Measurements from ENCODE around the gene ZNF185. TPM values are rescaled to one million over a fixed set of nuclear protein-coding genes. Genes with fewer than 3 reads are reported as not detected.

Gene ZNF185
- total RNA-seq, 1 donor from 2014 or later: 25.3 TPM

DNA sequence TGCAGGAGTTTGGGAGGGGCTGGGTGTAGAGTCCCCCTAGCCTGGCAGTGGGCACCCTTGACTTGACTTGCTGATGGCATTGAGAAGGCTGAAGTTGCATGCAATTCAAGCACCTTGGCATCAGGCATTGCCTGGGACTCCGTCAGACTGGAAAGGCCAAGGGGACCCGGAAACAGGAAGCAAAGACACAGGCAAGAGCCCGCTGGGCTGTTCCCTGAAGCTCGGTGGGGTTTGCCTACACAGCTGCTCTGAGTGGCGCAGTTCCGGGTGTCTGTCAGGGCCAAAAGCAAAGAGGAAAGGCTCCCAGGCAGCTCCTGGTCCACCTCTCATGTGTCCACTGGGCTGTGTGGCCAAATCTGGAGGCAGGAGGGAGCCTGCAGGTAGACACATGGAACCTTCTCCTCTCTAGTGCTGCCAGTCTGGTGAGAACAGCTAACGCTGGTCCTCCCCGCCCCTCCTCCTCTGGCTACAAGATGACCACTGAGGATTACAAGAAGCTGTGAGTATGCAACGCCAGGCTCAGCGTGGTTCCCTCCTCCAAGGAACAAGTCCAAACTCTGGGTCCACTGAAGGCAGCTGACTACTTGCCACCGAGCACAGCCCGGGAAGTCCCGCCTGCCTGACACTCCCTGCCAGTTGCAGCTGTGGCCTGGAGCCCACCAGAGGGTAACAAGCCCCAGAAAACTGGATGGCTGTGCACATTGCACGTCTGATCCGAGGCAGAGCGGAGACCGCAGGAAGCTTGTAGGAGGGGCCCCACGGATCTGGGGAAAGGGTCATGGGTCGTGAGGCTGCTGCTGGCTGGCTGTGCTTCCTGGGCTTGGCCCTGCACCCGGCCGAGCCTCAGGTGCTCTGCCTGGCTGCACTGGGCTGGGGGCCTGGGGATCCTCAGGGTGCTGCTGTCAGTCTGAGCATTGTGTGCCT is 20.1 kb downstream of the ZNF185 start:
- no peak for DNase-seq (ENCODE audit: low spot score)

DNA sequence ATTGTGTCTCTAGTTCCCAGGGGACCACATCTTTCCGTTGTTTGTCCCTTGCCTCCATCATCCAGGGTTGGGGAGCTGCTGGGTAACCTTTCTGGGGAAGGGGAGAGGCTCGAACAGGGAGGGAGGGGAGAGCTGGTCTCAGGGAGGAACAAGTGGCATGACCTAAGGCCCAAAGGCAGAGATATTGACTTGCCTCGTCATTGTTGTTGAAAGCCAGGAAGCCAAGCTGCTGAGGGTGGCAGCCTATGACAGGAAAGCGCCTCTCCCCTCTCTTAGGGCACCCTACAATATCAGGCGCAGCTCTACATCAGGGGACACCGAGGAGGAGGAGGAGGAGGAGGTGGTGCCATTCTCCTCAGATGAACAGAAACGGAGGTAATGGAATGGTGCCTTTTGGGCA is 20.8 kb downstream of the ZNF185 start:
- DNase-seq (ENCODE audit: low spot score): no peak

GRCh38 chrX:152923599-152923998 is 25.7 kb downstream of the ZNF185 start:
- no peak for DNase-seq (ENCODE audit: low spot score)

- DNase-seq (ENCODE audit: low spot score): no peak
Measured at GRCh38 chrX:152925835-152926234, 28.0 kb downstream of the ZNF185 start.

DNA sequence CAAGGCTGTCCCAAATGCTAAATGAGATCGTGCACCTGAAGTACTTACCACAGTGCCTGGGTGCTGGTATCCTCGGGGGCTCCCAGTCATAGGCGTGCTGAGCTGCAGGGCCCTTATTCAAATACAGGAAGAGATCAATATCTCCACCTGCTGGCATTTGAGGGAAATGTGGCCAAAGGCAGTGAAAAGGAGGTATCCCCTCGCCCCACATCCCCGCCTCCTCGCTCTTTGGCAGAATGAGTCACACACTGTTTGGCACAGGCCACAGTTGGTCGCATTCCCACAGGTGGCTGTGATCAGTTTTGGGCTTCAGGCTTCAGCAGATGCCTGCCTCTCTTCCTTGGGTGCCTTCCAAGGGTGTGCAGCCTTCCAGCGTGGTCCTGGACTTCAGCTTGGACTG is 28.4 kb downstream of the ZNF185 start:
- peak; percentile 40 for DNase-seq (ENCODE audit: low spot score)

DNA sequence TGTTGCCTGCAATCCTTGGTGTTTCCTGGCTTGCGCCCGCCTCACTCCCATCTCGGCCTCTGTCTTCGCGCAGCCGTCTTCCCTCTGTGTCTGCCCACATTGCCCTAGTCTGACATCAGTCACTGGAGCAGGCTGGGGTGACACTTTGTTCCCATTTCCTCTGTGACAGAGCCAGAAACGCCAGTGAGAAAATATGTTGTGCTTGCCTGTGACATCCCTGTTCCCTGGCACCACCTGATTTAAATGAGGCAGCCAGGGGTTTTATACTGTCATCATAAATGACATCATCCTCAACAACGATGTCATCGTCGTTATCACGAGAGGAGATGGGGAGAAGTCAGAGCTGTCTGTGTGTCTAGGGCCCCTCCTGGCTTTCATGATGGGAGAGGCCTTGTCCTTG is 29.1 kb downstream of the ZNF185 start:
- DNase-seq (ENCODE audit: low spot score): no peak

- no peak for DNase-seq (ENCODE audit: low spot score)
Measured at GRCh38 chrX:152927858-152928760, 30.2 kb downstream of the ZNF185 start.

GRCh38 chrX:152928761-152929400 is 31.0 kb downstream of the ZNF185 start:
- DNase-seq (ENCODE audit: low spot score): no peak

- DNase-seq (ENCODE audit: low spot score): no peak
Measured at GRCh38 chrX:152929898-152930297, 32.0 kb downstream of the ZNF185 start.

- no peak for DNase-seq (ENCODE audit: low spot score)
Measured at GRCh38 chrX:152930516-152930915, 32.6 kb downstream of the ZNF185 start.

DNA sequence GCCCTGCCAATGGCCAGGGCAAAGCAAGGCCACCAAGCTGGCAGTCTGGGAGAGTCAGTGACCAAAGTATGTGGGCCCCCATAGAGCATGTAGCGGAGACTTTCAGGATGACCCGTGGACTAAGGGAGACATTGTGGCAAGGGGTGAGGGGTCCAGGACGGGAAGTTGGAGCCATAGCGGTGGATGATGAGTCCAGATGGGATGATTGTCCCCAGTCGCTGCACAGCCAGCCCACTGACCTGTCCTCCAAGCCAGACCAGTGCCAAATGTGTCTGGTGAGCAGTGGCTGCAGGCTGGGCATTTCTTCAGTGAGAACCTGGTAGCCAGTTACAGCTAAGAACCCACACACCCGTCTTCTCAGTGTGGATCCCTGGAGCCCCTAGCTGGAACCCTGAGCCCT is 34.3 kb downstream of the ZNF185 start:
- no peak for DNase-seq (ENCODE audit: low spot score)

GRCh38 chrX:152932598-152933175 is 34.8 kb downstream of the ZNF185 start:
- DNase-seq (ENCODE audit: low spot score): no peak

DNA sequence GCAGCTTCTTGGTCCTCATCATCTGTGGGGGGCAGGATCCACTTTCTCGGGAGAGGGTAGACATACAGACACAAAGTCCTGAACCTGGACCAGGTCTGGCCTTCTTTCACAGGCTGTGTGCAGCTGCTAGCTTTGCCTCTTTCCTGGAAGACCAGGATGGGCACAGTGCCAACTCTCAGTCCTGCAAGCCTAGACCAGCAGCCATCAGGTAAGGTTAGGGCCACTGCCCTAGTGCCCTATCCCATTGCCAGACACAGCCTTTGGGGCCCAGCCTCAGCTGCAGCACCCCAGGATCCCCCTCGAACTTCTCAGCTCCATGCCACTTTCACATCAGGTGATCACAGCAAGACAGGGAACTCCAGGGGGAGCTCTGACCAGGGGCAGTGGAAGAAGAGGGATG is 38.4 kb downstream of the ZNF185 start:
- no peak for DNase-seq (ENCODE audit: low spot score)

DNA sequence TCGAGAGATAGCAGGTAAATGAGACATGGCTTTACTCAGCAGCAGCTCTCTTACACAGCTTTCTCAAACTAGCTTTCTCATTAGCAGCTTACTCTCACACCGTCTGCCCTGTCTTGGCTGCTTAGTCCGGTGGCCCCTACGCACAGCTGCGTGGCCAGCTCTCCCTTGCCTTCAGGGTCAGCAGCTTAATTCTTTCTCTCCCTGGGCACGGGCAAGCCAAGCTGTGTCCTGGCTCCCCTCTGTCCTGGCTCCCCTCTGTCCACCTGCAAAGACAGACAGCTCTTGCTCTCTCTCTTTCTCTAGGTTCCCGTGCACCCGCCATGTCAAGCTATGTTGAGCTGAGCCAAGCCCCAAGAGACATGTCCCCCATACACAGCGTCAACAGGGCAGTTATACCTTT is 39.4 kb downstream of the ZNF185 start:
- no peak for DNase-seq (ENCODE audit: low spot score)

- DNase-seq (ENCODE audit: low spot score): peak; percentile 95
Measured at GRCh38 chrX:152941328-152942076, 43.6 kb downstream of the ZNF185 start.

DNA sequence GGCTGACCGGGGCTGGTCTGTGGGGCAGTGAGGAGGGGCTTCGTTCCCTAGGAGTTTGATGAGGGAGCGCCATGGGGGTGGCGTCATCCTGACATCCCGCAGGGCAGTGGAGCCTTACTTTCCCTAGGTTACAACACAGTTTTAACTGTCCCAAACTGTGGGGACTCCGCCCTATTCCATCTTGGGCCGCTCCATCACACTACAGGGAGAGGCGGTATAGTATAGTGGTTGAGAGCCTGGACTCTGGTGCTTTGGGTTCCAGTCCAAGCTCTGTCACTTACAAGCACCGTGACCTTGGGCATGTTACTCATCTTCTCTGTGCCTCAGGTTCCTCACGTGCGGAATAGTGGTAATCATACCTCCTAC is 44.2 kb downstream of the ZNF185 start:
- no peak for DNase-seq (ENCODE audit: low spot score)

DNA sequence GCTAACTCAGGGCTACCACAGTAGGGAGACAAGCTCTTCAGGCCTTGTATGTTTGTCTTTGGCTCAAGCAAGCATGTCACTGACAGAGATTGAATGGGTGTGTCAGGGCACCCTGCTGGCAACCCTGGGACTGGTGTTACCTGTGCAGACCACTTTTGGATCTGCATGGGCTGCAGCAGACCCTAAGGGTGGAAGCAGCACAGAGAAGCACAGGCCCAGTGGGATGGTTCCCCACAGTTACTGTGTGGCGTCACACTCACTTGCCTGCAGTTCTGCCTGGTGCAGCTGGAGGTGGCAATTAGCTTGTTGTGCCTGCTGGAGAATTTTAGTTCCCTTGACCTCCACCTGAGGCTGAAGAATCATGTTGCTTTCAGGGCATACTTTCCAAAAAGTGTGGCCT is 46.0 kb downstream of the ZNF185 start:
- DNase-seq (ENCODE audit: low spot score): no peak

DNA sequence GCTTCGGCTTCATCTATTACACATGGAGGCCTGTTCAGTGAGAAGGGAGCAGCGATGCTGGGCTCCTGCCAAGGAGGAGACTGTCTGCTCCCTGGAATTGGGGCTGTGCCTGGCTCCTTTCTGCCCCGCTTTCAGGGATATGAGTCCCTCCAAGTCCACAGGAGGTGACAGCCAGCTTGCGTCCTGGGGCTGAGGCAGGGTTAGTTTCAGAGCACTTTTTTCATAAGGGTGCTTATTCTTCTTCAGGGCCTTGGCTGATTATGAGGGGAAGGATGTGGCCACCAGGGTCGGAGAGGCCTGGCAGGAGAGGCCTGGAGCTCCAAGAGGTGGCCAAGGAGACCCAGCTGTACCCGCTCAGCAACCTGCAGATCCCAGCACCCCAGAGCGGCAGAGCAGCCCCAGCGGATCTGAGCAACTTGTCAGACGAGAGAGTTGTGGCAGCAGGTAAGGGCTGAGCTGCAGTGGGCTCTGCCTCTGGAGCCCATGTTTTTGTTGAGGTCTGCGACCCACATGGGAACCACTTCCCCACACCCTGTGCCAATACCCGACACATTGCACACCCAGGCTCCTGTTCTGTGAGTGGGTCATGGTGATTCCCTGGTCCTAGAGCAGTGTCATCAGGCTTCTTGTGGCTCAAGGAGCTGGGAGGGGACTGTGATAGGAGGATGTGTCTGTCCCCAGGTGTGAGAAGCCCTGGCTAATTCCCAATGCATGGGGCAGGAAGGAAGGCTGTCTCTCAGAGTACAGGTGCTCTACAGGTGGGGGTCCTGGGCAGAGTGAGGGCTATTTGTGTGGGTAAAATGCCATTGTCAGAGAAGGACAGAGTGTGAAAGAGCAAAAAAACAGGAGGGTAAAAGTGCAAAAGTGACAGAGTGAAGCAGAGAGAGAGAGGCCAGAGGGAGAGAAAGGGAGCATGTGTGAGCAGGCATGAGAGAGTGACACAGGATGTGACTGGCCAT is 47.4 kb downstream of the ZNF185 start:
- DNase-seq (ENCODE audit: low spot score): no peak

DNA sequence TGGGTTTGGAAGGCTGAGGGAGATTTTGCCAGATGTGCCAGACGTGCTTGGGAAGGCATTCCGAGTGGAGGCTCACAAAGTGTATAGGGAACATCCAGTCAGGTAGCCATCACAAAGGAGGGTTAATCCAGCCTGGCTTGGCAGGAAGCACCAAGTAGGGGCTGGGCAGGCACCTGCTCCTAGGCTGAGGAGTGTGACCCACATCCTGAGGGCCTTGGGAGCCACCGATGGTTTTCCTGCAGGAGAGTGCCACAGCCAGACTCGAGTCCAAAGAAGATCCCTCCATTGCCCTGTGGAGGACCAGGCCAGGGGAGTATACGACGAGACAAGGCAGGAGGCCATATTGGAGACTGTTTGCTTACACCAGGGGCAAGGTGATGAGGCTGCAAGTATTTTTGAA is 48.8 kb downstream of the ZNF185 start:
- no peak for DNase-seq (ENCODE audit: low spot score)
